Measurements from ENCODE around the gene DMRTC2.
"Not testable (repeated sequence)": the region's sequence is repeated elsewhere in the genome, so short reads cannot be mapped to it uniquely, and the experiment has no call there.

DMRTC2 gene

DNA sequence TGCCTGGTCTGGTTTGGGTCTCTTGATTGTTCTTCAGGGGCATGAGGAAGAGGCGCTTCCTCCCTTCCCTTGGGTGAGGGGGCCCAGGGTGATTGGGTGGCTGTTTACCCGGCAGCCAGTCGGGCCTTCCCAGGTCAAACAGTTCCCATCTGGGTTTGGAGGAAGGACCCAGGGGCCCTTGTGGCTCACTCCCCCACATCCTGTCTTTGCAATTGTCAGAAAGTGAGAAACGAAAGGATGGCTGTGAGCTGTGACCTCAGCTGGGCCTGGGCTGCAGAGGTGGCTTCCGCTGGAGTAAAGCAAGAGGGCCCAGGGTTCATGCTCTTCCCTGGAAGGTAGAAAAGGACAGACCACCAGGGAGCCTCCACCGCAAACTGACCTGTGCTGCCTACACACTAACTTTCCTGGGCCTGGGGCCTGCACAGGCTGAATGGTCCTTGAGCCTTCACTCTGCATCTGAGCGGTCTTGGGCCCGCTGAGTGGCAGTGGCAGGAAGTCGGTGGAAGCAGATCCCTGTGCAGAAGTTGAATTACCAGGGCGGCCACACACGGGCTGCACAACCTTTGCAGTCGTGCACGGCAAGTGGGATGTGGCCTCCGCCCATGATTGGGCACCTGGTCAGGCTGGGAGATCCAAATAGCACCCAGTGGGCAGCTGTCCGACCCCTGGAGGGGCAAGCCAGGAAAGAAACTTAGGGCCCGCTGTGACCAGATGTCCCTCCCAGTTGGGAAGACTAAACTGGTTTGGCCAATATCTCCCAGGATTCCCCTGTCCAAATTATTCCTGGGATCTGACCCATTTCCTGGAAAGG lies 26.9 kb downstream of the DMRTC2 start:
- DNase-seq (ENCODE audit: low read depth) = no peak

DNA sequence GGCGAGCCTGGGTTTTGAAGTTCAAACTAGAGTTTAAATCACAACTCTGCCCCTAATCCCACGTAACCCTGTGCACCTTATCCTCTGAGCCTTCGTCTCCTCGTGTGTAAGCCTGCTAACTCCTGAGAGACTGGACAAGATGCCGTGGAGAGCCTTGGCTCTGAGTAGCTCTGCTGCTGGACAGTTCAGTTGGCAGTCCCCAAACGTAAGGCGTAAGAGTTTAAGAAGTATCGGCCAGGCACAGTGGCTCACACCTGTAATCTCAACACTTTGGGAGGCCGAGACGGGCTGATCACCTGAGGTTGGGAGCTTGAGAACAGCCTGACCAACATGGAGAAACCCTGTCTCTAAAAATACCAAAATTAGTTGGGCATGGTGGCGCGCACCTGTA lies 27.5 kb downstream of the DMRTC2 start:
- no peak for DNase-seq (ENCODE audit: low read depth)

DNA sequence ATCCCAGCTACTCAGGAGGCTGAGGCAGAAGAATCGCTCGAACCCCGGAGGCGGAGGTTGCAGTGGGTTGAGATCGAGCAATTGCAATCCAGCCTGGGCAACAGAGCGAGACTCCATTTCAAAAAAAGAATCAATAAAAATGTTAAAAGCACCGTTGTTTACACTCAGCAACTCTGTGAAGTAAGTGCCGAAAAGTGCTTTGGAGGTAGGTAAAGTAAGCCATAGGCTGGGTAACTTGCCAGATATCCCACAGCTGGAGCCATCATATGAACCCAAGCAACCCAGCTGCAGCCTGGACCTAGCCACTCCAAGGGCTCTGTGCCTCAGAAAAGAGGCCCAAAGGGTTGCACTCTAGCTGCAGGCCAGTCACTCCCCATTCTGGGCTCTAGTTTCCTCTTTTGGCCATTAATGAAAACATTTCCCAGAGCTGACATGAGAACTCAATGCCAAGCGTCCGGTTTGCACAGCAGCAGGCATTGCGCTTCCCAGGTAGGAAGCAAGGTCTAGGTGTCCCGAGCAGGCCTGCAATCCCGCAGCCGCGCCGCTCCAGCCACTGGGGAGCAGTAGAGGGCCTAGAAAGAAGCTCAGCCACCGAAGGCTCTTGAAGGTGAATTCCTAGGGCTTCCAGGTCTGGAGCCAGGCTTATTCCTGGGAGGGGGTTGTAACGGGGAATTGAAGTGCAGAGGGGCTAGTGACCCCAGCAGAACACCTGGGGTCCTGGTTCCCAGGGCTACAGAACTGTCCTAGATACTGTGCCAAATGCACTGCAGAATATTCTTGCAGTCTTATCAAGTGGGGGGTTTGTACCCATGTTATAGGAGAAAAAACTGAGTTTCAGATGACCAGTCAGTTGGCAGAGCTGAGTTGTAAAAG lies 28.2 kb downstream of the DMRTC2 start:
- DNase-seq (ENCODE audit: low read depth) = no peak

DNA sequence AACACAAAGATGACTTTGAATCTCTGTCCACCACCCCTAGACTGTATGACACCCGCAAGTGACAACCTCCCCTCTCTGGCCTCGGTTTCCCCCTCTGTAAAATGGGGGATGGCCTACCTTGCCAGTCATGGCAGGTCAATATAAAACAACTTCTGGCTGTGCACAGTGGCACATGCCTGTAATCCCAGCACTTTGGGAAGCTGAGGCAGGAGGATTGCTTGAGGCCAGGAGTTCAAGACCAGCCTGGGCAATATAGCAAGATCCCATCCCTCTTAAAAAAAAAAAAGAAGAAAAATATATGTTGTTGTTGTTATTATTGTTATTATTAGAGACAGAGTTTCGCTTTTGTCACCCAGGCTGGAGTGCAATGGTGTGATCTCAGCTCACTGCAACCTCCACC lies 31.1 kb downstream of the DMRTC2 start:
- DNase-seq (ENCODE audit: low read depth) = not testable (repeated sequence)

DNA sequence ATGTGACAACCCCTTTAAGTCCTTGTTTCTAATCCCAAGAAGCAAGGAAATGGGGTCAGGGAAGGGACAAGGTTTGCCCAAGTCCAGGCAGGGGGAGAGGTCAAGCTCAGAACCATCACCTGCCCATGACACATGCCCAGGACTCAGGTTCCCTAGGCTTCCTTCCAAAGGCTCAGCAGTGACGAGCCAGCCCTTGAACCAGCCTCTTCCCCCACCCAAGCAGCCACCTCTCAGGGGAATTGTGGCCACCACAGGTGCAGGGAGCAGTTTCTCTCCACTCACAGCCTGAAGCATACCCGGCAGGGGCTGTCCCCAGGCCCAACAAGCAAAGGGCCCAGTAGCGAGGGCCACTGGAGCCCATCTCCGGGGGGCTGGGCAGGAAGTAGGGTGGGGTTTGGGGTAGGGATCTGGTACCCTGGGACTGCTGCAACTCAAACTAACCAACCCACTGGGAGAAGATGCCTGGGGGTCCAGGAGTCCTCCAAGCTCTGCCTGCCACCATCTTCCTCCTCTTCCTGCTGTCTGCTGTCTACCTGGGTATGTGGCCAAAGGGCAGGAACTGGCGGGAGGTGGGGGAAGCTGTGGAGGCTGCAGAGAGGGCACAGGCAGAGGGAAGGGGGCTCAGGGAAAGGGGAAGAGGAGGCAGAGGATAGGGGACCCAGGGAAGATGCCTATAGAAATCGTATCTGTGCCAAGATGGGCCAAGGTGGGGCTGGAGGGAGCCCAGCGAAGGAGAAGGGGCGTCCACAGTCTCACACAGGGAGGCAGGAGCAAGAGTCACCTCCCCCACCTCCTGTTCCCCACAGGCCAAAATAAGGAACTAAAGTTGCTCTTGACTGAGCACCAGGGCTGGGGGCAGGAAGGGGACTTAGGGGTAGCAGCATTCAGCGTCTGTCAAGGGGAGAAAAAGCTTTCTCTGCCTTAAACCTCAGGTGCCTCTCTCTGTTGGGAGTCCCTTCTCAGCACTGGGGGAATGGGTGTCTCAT lies 32.3 kb downstream of the DMRTC2 start, which contains the start of gene CD79A:
CD79A (plus strand) TSS at position 433 of the 986 bp plus-strand sequence; CDS start at position 459, 26 bp downstream.
- DNase-seq (ENCODE audit: low read depth) = no peak

DNA sequence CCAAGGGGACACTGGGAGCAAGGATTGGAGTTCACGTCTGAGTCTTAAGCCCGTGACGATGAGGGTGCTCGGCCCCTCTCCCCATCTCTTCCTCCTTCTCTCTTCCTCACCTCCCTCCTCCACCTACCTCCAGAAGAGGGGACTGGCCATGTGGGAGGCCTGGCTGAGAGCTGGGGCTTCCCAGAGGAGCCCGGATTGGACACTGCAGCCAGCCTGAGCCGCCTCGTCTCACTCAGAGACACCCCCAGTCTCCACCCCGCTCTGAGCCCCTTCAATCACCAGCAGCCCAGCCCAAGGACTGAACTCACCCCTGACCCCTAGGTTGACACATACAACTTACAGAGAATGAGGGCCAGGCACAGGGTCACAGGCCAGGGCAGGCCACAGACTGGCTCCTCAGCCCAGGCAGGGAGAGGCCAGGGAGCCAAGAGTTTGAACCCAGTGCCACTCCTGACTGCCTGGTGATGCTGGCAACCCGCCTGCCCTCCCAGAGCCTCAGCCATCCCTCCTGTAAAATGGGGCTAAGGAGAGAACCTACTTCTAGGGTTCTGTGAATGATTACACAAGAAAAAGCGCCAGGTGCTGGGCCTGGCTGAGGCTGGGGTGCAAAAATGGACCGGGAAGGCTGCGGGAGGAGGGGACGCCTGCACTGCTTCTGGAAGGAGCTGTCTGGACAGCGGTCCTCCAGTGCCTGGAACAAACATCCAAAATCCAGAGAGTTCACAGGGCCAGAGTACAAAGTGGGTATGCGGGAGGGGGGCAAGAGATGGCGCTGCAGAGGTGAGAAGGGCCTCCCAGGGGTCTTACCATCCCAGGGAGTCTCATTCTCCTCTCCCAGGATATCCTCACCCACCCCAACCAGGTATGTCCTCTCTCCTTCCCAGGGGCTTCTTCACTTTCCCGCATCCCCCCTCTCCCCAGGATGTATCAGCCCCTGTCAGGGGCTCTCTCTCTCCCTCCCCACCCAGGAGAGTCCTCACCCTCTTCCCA lies 33.4 kb downstream of the DMRTC2 start:
- DNase-seq (ENCODE audit: low read depth) = no peak

DNA sequence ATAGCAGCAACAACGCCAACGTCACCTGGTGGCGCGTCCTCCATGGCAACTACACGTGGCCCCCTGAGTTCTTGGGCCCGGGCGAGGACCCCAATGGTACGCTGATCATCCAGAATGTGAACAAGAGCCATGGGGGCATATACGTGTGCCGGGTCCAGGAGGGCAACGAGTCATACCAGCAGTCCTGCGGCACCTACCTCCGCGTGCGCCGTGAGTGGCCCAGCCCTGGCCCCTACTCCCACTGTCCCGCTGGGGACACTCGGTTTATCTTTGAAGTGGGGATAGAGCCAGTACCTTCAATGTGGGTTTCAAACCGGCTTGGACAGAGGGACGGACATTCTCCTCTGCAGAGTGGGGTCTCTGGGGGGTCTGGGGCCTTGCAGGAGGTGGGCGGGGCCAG lies 34.2 kb downstream of the DMRTC2 start:
- no peak for DNase-seq (ENCODE audit: low read depth)

DNA sequence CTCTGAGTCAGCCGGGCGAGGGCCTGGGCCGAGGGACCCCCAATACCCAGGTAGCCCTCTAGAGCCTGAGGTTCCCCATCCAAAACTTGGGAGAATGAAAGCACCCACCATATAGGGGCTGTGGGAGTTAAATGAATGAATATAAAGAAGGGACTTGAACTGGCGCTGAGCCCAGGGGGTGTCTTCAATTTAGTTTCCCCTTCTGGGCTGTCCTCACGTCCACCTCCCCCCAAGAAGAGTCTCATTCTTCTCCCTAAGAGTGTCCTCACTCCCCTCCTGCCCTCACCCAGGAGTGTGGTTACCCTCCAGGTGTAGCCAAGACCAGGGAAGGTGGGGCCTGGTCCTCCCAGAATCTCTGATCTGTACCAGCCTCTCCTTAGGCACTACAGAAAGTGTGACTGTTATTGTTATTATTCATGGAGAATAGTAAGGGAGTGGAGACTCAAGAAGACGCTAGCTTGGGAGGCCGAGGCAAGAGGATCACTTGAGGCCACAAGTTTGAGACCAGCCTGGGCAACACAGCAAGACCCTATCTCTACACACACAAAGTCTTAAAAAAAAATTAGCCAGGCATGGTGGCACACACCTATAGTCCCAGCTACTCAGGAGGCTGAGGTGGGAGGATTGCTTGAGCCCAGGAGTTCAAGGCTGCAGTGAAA lies 35.0 kb downstream of the DMRTC2 start:
- no peak for DNase-seq (ENCODE audit: low read depth)

DNA sequence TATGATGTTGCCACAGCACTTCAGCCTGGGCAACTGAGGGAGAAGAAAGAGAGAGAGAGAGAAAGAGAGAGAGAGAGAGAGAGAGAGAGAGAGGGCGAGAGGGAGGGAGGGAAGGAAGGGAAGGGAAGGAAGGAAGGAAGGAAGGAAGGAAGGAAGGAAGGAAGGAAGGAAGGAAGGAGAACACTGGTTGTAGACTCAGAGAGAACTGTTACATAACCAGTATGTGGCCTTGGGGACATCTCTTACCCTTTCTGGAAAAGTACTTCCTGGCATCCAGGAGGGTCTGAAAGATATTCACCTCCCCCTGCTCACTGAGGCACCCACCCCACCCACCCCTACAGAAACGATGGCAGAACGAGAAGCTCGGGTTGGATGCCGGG lies 35.5 kb downstream of the DMRTC2 start:
- no peak for DNase-seq (ENCODE audit: low read depth)

DNA sequence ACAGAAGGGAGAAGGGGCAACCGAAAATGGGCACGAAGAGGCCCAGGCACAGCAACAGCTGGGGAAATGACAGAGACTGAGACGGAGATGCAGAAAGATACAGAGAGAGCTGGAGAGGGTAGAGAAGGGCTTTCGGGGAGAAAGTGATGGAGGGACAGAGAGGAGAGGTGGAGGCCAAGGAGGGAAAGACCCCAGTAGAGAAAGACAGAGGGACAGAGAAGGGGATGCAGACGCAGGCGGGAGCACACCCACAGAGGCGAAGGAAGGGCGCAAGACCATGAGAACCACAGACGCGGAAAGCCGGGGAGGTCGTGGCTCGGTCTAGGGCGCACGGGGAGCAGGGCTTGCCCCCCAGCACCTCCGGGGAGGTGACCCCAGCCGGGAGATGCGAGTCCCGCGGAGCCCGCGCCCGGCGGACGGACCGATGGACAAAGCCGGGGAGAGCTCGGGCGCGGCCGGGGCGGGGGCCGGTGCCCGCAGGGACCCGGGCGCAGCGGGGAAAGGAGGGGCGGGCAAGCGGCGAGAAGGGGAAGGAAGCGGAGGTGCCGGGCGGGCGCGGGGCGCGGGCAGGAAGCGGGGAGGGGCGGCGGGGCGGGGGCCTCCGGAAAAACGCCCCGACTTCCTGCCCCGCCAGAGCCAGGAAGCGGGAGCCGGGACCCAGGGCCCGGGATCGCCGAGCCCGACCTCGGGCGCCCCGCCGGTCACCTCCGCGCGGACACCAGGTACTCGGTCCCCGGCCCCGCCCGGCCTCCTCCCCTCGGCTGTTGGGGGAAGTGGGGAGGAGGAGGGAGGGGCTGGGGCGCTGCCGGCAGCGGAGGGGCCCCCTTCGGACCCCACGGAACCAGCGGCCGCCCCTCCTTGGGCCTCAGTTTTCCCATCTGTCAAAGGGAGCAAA lies 38.0 kb downstream of the DMRTC2 start, which contains the start of gene ARHGEF1:
ARHGEF1 (plus strand) TSS at position 617 of the 895 bp plus-strand sequence. CDS start 4,899 bp downstream, outside the sequence.
- no peak for DNase-seq (ENCODE audit: low read depth)

DNA sequence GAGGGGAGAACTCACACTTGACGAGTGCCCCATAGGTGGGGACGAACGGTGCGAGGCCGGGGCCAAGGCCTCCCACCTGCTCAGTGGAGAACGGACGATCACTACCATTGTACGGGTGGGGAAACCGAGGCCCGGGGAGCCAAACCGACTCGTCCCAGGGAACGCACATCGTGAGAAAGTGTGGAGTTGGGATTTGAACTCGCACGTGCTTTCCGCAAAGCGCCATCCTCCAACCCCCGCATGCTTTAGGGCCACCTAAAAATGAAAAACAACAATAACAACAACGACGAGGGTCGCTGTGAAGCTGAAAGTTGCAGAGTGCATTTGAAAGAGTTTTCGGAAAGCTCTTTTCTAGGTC lies 38.6 kb downstream of the DMRTC2 start:
- no peak for DNase-seq (ENCODE audit: low read depth)

DNA sequence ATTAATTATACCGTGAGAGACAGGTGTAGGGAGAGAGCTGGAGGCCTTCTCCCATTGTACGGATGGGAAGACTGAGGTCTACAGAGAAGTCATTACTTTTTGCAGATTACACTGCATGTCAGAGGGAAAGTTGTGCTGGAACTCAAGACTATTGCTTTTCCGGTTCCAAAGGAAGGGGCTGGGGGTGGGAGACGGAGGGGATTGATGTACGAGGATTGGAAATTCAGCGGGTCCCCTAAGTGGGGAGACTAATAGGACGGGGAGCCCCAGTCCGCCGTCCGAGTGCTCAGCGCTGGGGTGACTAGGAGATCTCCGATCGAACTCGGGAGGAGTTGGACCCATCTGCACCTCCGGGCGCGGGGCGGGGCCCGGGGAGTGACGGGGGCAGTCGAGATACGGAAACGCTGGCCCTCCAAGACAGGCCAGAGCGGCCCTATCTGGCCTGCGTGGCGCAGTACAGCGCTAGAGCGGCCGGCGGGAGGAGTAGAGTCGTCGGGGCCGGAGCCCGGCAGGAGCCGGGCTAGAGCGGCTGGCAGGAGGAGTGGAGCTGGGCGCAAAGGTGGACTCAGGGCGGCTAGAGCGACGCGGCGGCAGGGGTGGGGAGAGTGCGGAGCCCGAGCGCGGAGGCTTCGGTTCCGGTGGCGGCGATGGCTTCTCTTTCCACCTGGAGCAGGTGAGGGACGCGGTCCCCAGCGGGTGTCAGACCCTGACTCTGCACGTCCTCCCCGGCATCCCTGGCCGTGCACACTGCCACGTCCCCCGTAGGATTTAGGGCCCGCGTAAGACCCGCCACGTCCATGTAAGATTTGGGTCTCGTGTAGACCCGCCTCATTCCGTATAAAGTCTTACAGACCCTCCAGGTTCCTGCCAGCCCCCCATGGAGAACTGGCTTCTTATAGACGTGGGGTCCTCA lies 39.2 kb downstream of the DMRTC2 start:
- DNase-seq (ENCODE audit: low read depth) = peak; percentile 69

DNA sequence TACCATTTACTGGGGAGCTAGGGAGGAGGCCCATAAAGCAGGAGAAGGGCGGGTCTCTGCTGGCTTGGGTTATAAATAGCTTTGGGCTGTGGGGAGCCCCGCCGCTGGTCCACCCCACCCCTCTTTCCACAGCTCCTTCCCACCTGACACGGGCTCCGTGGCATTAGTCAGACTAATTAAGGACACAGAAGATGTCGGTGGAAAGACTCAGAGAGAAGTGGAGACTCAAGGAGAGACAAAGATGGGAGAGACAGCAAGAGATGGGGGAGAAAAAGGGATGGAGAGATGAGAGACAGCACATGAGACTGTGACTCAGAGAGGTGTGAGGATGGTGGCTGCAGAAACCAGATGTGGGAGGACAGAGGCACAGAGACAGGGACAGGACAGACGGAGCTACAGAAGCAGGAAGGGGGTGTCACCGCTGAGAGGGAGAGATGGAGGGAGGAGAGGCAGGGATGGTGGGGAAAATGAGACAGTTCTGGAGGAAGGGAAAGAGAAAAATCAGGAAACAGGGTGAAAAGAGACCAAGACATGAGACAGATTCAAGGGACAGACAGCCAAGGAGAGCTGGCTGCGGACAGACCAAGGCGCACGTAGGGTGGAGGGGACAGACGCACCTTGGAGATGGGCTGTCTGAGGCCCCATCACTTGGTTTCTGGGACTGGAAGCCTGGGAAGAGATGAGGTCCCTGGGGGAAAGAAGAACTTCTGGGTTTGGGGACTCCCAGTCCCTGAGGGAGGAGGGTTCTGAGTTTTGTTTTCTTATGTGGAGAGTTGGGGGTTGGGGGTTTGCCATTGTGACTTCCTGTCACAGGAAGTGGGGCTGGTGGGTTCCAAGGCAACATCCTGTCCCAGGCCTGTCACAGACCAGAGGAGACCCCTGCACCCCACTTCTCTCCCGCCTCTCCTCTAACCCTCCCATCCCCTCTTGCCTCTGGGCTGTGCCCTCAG lies 42.2 kb downstream of the DMRTC2 start:
- no peak for DNase-seq (ENCODE audit: low read depth)

DNA sequence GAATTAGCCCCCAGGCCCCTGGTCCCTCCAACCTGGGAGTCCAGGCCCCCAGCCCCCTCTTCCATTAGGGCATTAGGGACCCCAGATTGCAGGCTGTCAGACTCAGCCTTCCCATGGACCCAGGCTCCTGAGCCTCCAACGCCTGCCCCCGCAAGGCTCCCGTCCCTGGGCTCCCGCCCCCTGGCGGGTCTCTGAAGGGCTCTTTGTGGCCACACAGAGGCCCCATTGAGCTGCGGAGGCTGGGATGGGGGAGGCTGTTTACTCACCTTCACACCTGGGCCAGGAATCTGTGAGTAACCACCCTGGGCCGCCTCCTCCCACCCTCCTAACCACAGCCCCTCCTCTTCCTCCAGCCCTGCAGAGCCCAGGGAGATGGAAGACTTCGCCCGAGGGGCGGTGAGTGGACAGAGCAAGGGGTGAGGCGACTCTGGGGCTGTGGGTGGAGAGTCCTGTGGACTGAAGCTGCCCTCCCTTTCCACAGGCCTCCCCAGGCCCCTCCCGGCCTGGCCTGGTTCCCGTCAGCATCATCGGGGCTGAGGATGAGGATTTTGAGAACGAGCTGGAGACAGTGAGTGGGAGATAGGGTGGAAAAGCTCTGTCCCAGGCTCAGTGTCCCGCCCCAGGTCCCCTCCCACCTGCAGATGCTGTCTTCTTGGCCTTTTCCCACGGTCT lies 43.0 kb downstream of the DMRTC2 start:
- DNase-seq (ENCODE audit: low read depth) = no peak

DNA sequence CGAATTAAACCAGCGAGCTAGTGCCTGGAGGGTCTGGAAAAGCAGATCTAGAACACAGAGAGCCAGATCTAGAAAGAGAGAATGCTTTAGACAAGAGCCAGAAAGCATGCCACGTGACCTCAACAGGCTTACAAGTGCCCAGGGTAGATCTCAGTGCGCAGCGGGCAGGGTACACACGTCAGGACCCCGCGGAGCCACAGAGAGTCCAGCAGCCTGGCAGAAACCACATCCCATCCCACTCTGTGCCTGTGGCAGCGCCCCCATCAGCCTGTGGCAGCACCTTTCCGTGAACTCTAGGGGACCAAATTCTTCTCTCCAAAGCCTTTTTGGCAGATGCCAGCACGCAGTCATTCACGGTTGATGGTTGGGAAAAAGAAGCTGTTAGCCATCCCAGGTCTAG lies 44.1 kb downstream of the DMRTC2 start:
- DNase-seq (ENCODE audit: low read depth) = no peak

DNA sequence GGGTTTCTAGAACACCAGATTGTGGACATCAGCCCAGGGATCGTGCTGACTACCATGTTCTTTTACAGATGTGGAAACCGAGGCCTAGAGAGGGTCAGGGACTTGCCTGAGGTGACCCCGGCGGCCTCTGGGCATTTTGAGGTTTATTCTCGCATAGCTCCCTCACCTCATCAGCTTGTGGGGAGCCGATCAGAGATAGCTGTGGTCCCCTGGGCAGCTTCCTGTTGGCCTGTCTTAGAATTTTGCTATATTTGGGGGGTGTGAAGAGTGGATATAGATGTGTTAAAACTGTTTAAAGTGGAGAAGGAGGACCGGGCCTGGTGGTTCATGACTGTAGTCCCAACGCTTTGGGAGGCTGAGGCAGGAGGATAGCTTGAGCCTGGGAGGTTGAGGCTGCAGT lies 45.1 kb downstream of the DMRTC2 start:
- DNase-seq (ENCODE audit: low read depth) = no peak
